Mesenchymal stem cell (in vitro differentiated cells and primary cell): ENCODE measurements around the gene VWA3B.
"Not testable (repeated sequence)": the region's sequence is repeated elsewhere in the genome, so short reads cannot be mapped to it uniquely, and the experiment has no call there.

Source experiments
- DNase-seq: peaks from one replicate; pipeline ENCODE4 v3.0.0-alpha.2; 2013
- H2AFZ ChIP-seq: one replicate; pipeline ENCODE4 v1.6.1; 2013; ENCODE audit warnings: low read depth, mild to moderate bottlenecking, control low read depth, inconsistent platforms, low read length, moderate library complexity
- H2AK5ac ChIP-seq: 2 replicates; pipeline ENCODE4 v1.6.1; 2013; ENCODE audit warnings: low read length, moderate library complexity, mild to moderate bottlenecking, inconsistent platforms; ENCODE audit not compliant: severe bottlenecking
- H2BK120ac ChIP-seq: one replicate; pipeline ENCODE4 v1.6.1; 2013; ENCODE audit warnings: low read depth, mild to moderate bottlenecking, inconsistent platforms, low read length, moderate library complexity
- H2BK12ac ChIP-seq, 2 experiments: one replicate each; pipeline ENCODE4 v1.6.1; 2013; ENCODE audit warnings: inconsistent platforms in 2 of 2, low read length in 2 of 2, mild to moderate bottlenecking in 2 of 2, moderate library complexity in 2 of 2, control low read depth in 1 of 2
- H2BK15ac ChIP-seq: one replicate; pipeline ENCODE4 v1.6.1; 2013; ENCODE audit warnings: mild to moderate bottlenecking, low read depth, inconsistent platforms; ENCODE audit not compliant: poor library complexity, severe bottlenecking
- H2BK5ac ChIP-seq: 2 replicates; pipeline ENCODE4 v1.6.1; 2013; ENCODE audit warnings: low read depth, mild to moderate bottlenecking, low read length, control low read depth, inconsistent platforms; ENCODE audit not compliant: poor library complexity, severe bottlenecking
- H3K14ac ChIP-seq, 2 experiments: one replicate each; pipeline ENCODE4 v1.6.1; 2013; ENCODE audit warnings: inconsistent platforms in 2 of 2, low read length in 2 of 2, control low read depth in 1 of 2, mild to moderate bottlenecking in 1 of 2, moderate library complexity in 1 of 2
- H3K18ac ChIP-seq, 2 experiments: one replicate each; pipeline ENCODE4 v1.6.1; 2013; ENCODE audit warnings: inconsistent platforms in 2 of 2, low read length in 2 of 2, control low read depth in 1 of 2, low read depth in 1 of 2, mild to moderate bottlenecking in 1 of 2
- H3K23ac ChIP-seq, 2 experiments: one replicate each; pipeline ENCODE4 v1.6.1; 2013; ENCODE audit warnings: inconsistent platforms in 2 of 2, low read length in 2 of 2, mild to moderate bottlenecking in 2 of 2, moderate library complexity in 2 of 2, control low read depth in 1 of 2
- H3K27ac ChIP-seq: 2 replicates; pipeline ENCODE4 v1.5.1; 2013; ENCODE audit warnings: mild to moderate bottlenecking, moderate library complexity, low read length, control low read depth, inconsistent platforms; ENCODE audit not compliant: poor library complexity, severe bottlenecking
- H3K27me3 ChIP-seq, 2 experiments: 2 replicates each; pipeline versions ENCODE4 v1.6.1 to v1.7.0; 2013; ENCODE audit warnings: low read length in 2 of 2, mild to moderate bottlenecking in 2 of 2, moderate library complexity in 2 of 2, control low read depth in 1 of 2, inconsistent platforms in 1 of 2; ENCODE audit not compliant: control insufficient read depth in 1 of 2, insufficient read depth in 1 of 2
- H3K36me3 ChIP-seq, 2 experiments: 2 replicates each; pipeline versions ENCODE4 v1.6.1 to v1.7.0; 2013; ENCODE audit warnings: low read length in 2 of 2, control low read depth in 1 of 2, inconsistent platforms in 1 of 2, low read depth in 1 of 2, mild to moderate bottlenecking in 1 of 2; ENCODE audit not compliant: insufficient read depth in 2 of 2, control insufficient read depth in 1 of 2
- H3K4ac ChIP-seq, 2 experiments: one replicate each; pipeline ENCODE4 v1.6.1; 2013; ENCODE audit warnings: inconsistent platforms in 2 of 2, low read length in 2 of 2, mild to moderate bottlenecking in 2 of 2, moderate library complexity in 2 of 2, control low read depth in 1 of 2, low read depth in 1 of 2
- H3K4me1 ChIP-seq: 2 replicates; pipeline ENCODE4 v1.6.1; 2013; ENCODE audit warnings: low read depth, low read length, control low read depth; ENCODE audit not compliant: control insufficient read depth, insufficient read depth
- H3K4me2 ChIP-seq: 2 replicates; pipeline ENCODE4 v1.6.1; 2013; ENCODE audit warnings: low read length, mild to moderate bottlenecking, inconsistent platforms; ENCODE audit not compliant: poor library complexity, severe bottlenecking
- H3K4me3 ChIP-seq, 2 experiments: 2 replicates each; pipeline versions ENCODE4 v1.5.1 to v1.7.0; 2013; ENCODE audit warnings: low read length in 2 of 2, mild to moderate bottlenecking in 2 of 2, control low read depth in 1 of 2, low read depth in 1 of 2; ENCODE audit not compliant: insufficient read depth in 1 of 2
- H3K79me1 ChIP-seq: replicated peaks from 2 replicates; pipeline ENCODE4 v1.6.1; 2013; ENCODE audit warnings: mild to moderate bottlenecking, control low read depth, low read length, inconsistent platforms; ENCODE audit not compliant: poor library complexity, severe bottlenecking
- H3K9ac ChIP-seq: 2 replicates; pipeline ENCODE4 v1.7.0; 2013; ENCODE audit warnings: mild to moderate bottlenecking, low read length, moderate library complexity
- H3K9me3 ChIP-seq: 2 replicates; pipeline ENCODE4 v1.7.0; 2013; ENCODE audit warnings: mild to moderate bottlenecking, low read length; ENCODE audit not compliant: control insufficient read depth
- H4K8ac ChIP-seq: one replicate; pipeline ENCODE4 v1.6.1; 2013; ENCODE audit warnings: inconsistent platforms, mild to moderate bottlenecking, low read length, moderate library complexity
- H4K91ac ChIP-seq: one replicate; pipeline ENCODE4 v1.6.1; 2013; ENCODE audit warnings: mild to moderate bottlenecking, low read length, inconsistent platforms
- WGBS: methylation state at CpG from one replicate; pipeline ENCODE4 v1.1.7; 2013; ENCODE audit warnings: mixed read lengths; 5-methylcytosine and 5-hydroxymethylcytosine counted together

Gene VWA3B

DNA sequence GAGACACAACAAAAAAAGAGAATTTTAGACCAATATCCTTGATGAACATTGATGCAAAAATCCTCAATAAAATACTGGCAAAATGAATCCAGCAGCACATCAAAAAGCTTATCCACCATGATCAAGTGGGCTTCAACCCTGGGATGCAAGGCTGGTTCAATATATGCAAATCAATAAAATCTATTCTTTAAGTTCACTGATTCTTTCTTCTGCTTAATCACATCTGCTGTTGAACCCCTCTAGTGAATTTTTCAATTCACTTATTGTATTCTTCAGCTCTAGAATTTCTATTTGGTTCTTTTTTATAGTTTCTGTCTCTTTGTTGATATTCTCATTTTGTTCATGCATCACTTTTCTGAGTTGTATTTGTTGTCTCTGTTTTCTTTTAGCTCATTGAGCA lies 181.3 kb downstream of the VWA3B start:
- H4K91ac ChIP-seq, DNase-seq, H2AK5ac ChIP-seq, H3K4ac ChIP-seq, H2BK5ac ChIP-seq, H2BK15ac ChIP-seq, H3K4me2 ChIP-seq, H3K4me1 ChIP-seq, H3K14ac ChIP-seq, H3K9ac ChIP-seq, H3K4me3 ChIP-seq, H2BK120ac ChIP-seq, H4K8ac ChIP-seq, H3K27me3 ChIP-seq, H2BK12ac ChIP-seq, H3K23ac ChIP-seq, H3K79me1 ChIP-seq, H3K27ac ChIP-seq, H3K18ac ChIP-seq, H3K36me3 ChIP-seq, H2AFZ ChIP-seq: not testable (repeated sequence)
- H3K9me3 ChIP-seq = peaks cover 15% of the 10 kb centered on the region

DNA sequence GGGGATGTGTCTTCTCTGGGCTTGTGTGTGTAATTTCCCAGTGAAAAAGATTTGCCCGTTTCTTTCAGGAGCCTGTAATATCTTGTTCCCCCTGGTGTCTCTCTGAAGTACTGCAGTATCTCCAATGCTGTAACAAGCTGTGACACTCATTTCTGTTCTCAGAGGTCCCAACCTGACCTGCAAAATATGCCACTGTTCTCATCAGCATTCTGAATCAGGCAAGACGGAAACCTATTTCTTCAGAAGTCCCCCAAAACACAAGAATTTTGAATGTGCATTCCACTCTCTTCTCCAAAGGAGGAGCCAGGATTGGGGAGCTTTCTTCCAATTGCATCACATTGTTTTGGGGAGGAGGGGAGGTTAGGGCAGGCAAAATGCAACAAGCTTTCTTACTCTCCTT lies 182.3 kb downstream of the VWA3B start:
- Histone ChIP-seq H3K4me2 (no peak overlapping the region), H3K4me1 (no peaks in the 10 kb centered on the region), H2BK5ac (no peak overlapping the region), H3K79me1 (no peaks in the 10 kb centered on the region), H3K9me3 (peaks cover 4% of the 10 kb centered on the region), H2BK120ac (no peak overlapping the region), H2AFZ (no peak overlapping the region), H3K4ac (no peak overlapping the region), H3K36me3 (no peaks in the 10 kb centered on the region), H3K27ac (no peak overlapping the region), H2BK12ac (no peak overlapping the region), H3K9ac (no peak overlapping the region), H3K23ac (no peak overlapping the region), H4K91ac (no peak overlapping the region), H3K27me3 (peaks cover 9 to 13% of the 10 kb centered on the region in 2 experiments), H3K18ac (no peak overlapping the region), H4K8ac (no peak overlapping the region), H3K4me3 (no peak overlapping the region), H2BK15ac (no peak overlapping the region), H3K14ac (no peak overlapping the region), H2AK5ac (no peak overlapping the region)
- DNase-seq = peak; percentile 71
- WGBS = 0% methylated on average over 1 of the region's 2 CpGs

DNA sequence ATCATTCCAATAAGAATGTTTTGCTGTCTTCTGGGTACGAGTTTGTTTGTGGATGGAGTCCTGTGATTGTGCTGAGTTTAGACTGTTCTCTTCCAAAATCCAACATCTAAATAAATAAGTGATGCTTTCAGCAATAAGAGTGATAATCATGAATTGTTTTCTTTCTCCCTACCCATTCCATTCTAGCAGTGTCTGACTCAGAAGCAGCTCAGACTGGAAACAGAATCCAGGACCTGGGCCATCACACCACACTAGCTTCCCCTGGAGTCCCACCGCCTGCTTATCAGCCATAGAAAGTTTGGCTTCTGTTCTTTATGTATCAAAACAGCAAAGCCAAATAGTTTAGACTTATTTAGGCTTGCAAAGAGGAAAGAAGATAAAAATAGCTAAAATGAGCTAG lies 182.9 kb downstream of the VWA3B start:
- H3K18ac ChIP-seq = no peak overlapping the region
- H2BK15ac ChIP-seq = no peak overlapping the region
- H3K27ac ChIP-seq = no peak overlapping the region
- H2AK5ac ChIP-seq = no peak overlapping the region
- no peak overlapping the region for H3K14ac ChIP-seq
- no peak overlapping the region for H4K91ac ChIP-seq
- H3K4me1 ChIP-seq = no peaks in the 10 kb centered on the region
- no peak overlapping the region for H3K23ac ChIP-seq
- H3K9me3 ChIP-seq = no peaks in the 10 kb centered on the region
- no peaks in the 10 kb centered on the region for H3K79me1 ChIP-seq
- no peak overlapping the region for H4K8ac ChIP-seq
- H2AFZ ChIP-seq = no peak overlapping the region
- no peaks in the 10 kb centered on the region for H3K36me3 ChIP-seq
- H3K4me2 ChIP-seq = no peak overlapping the region
- H2BK5ac ChIP-seq = no peak overlapping the region
- H3K27me3 ChIP-seq = peaks cover 10 to 17% of the 10 kb centered on the region in 2 experiments
- H2BK12ac ChIP-seq = no peak overlapping the region
- H3K9ac ChIP-seq = no peak overlapping the region
- no peak overlapping the region for H3K4me3 ChIP-seq
- no peak overlapping the region for H2BK120ac ChIP-seq
- H3K4ac ChIP-seq = no peak overlapping the region
- WGBS = 86% methylated on average over 1 of the region's 2 CpGs
- peak; percentile 5 for DNase-seq

DNA sequence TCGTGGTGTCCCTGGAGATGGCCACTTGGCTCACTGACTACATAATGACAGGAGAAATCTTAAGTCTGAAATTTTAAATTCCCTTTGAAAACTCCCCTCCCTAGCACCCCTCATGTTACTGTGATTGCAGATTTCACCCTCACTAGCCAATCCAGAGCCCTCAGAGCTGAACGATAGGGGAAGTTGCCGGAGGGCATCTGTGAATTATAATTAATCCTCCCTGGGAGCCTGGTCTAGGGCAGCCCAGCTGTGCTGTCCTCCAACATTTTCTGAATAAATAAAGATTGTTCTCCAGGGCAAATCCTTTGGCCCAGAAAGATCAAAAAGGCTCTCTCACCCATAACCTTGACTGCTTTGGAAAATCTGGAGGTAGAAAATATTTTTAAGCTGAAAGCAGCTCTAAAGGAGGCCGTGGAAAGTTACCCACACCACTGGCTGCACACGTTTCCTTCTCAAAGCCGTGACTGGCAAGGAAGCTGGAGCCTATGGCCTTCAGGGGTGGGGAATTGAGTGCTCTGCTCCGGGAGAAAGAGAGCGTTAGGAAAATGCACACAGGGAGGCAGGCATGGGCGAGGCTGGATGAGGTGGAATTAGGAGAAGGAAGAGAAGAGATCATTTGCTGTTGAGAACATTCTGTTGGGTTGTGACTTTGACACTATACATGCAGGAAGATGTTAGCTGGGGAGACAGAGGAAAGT lies 190.3 kb downstream of the VWA3B start:
- H2BK5ac ChIP-seq = no peak overlapping the region
- H3K4me1 ChIP-seq = peaks cover 16% of the 10 kb centered on the region
- 86% methylated on average over 9 of the region's 9 CpGs for WGBS
- H3K79me1 ChIP-seq = no peaks in the 10 kb centered on the region
- H2AK5ac ChIP-seq = no peak overlapping the region
- DNase-seq = no peak
- peak overlapping the region in 1 of 2 experiments; percentile 63 for H3K14ac ChIP-seq
- no peak overlapping the region for H3K27ac ChIP-seq
- H3K4ac ChIP-seq = no peak overlapping the region
- H3K4me3 ChIP-seq = no peak overlapping the region
- no peak overlapping the region for H4K8ac ChIP-seq
- H4K91ac ChIP-seq = no peak overlapping the region
- H2AFZ ChIP-seq = no peak overlapping the region
- no peak overlapping the region for H2BK12ac ChIP-seq
- peaks cover 12 to 47% of the 10 kb centered on the region in 2 experiments for H3K27me3 ChIP-seq
- no peak overlapping the region for H3K4me2 ChIP-seq
- no peak overlapping the region for H2BK15ac ChIP-seq
- H3K9ac ChIP-seq = no peak overlapping the region
- H3K36me3 ChIP-seq = peaks cover 0 to 2% of the 10 kb centered on the region in 2 experiments
- no peak overlapping the region for H3K23ac ChIP-seq
- no peaks in the 10 kb centered on the region for H3K9me3 ChIP-seq
- H2BK120ac ChIP-seq = no peak overlapping the region
- no peak overlapping the region for H3K18ac ChIP-seq
